HG03354 (cell line): ENCODE measurements around the gene ALG14.

ENCODE experiments used
- ATAC-seq: cut with Tn5 transposase; IDR thresholded peaks from one replicate; pipeline ENCODE4 v1.9.1; 2021; ENCODE audit warnings: mild to moderate bottlenecking; ENCODE audit not compliant: unreplicated experiment, poor library complexity, severe bottlenecking

The ALG14 gene

GRCh38 chr1:95089650-95090287 lies 17.0 kb upstream of the ALG14 start:
- ATAC-seq: no peak

- ATAC-seq: no peak
Measured at GRCh38 chr1:95088303-95088702, 15.6 kb upstream of the ALG14 start.

GRCh38 chr1:95086949-95087533 lies 14.3 kb upstream of the ALG14 start:
- no peak for ATAC-seq

GRCh38 chr1:95085376-95085775 lies 12.6 kb upstream of the ALG14 start:
- ATAC-seq: no peak

GRCh38 chr1:95084317-95085176 lies 11.8 kb upstream of the ALG14 start:
- ATAC-seq: peak; percentile 82

GRCh38 chr1:95080879-95081278 lies 8.1 kb upstream of the ALG14 start:
- no peak for ATAC-seq

GRCh38 chr1:95080446-95080845 lies 7.7 kb upstream of the ALG14 start:
- no peak for ATAC-seq

- ATAC-seq: no peak
Measured at GRCh38 chr1:95076034-95076433, 3.3 kb upstream of the ALG14 start.

- ATAC-seq: no peak
Measured at GRCh38 chr1:95073446-95073845, 695 bp upstream of the ALG14 start.

- peak; percentile 1 for ATAC-seq
Measured at GRCh38 chr1:95072117-95072516, 634 bp downstream of the ALG14 start.

GRCh38 chr1:95071539-95071938 lies 1.2 kb downstream of the ALG14 start:
- no peak for ATAC-seq

- no peak for ATAC-seq
Measured at GRCh38 chr1:95069710-95070093, 3.0 kb downstream of the ALG14 start.

- ATAC-seq: no peak
Measured at GRCh38 chr1:95068956-95069709, 3.6 kb downstream of the ALG14 start.

GRCh38 chr1:95067568-95067967 lies 5.2 kb downstream of the ALG14 start:
- no peak for ATAC-seq

GRCh38 chr1:95067062-95067461 lies 5.7 kb downstream of the ALG14 start:
- no peak for ATAC-seq

GRCh38 chr1:95061445-95062006 lies 11.2 kb downstream of the ALG14 start:
- ATAC-seq: no peak

GRCh38 chr1:95058974-95059373 lies 13.8 kb downstream of the ALG14 start:
- no peak for ATAC-seq

GRCh38 chr1:95057351-95057750 lies 15.4 kb downstream of the ALG14 start:
- ATAC-seq: no peak

GRCh38 chr1:95049935-95050334 lies 22.8 kb downstream of the ALG14 start:
- ATAC-seq: no peak

GRCh38 chr1:95048317-95048716 lies 24.4 kb downstream of the ALG14 start:
- ATAC-seq: no peak
